ENCODE results near the gene OMD. TPM values are rescaled to one million over a fixed set of nuclear protein-coding genes. Genes with fewer than 3 reads are reported as not detected.

Gene OMD
- total and polyA plus RNA-seq, 9 of the 15 experiments (the other 6 are each of a cell fraction or from before 2014, with no cell fraction given), result 0.21 TPM; not detected in 8

DNA sequence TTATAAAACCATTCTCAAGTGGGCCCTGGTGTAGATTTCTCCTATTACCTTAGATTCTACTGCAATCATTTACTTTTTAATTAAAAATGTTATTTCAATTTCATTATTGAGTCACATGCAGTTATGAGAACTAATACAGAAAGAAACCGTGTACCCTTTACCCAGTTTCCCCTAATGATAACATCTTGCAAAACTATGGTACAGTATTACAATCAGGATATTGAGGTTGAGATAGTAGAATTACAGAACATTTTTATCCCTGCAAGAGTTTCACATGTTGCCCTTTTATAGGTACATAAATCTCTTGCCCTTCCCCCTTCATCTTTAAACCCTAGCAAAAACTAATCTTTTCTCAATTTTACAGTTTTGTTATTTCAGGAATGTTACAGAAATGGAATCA, 11.0 kb upstream of the OMD start (continued):
- TF ChIP-seq CUX1 (CRISPR knock-in tag; IDR thresholded peaks at IDR 0.05), result no peak
- TF ChIP-seq PREB (CRISPR knock-in tag; IDR thresholded peaks at IDR 0.05), result no peak
- TF ChIP-seq PHF8 (IDR thresholded peaks at IDR 0.05; ENCODE audit: borderline replicate concordance, low read length), result no peak
- TF ChIP-seq SRSF9 (IDR thresholded peaks at IDR 0.05; ENCODE audit: borderline replicate concordance, low read depth, low read length), result no peak
- TF ChIP-seq DPF2 (IDR thresholded peaks at IDR 0.05), result no peak
- TF ChIP-seq TCF3 (CRISPR knock-in tag; IDR thresholded peaks at IDR 0.05), result no peak
- no peak for TF ChIP-seq NCOA2 (IDR thresholded peaks at IDR 0.05; ENCODE audit: partially characterized antibody in 2 of 2)
- TF ChIP-seq, protein P1, sequence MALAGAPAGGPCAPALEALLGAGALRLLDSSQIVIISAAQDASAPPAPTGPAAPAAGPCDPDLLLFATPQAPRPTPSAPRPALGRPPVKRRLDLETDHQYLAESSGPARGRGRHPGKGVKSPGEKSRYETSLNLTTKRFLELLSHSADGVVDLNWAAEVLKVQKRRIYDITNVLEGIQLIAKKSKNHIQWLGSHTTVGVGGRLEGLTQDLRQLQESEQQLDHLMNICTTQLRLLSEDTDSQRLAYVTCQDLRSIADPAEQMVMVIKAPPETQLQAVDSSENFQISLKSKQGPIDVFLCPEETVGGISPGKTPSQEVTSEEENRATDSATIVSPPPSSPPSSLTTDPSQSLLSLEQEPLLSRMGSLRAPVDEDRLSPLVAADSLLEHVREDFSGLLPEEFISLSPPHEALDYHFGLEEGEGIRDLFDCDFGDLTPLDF (CRISPR knock-in tag; IDR thresholded peaks at IDR 0.05), result no peak
- no peak for TF ChIP-seq AFF4 (CRISPR knock-in tag; IDR thresholded peaks at IDR 0.05)
